HG03469 (cell line): ENCODE results near the gene RNF112.

Source experiments
- ATAC-seq: cut with Tn5 transposase; IDR thresholded peaks from one replicate; pipeline ENCODE4 v1.9.1; 2021; ENCODE audit warnings: mild to moderate bottlenecking, moderate library complexity, moderate number of reproducible peaks; ENCODE audit not compliant: unreplicated experiment

Gene RNF112, protein sequence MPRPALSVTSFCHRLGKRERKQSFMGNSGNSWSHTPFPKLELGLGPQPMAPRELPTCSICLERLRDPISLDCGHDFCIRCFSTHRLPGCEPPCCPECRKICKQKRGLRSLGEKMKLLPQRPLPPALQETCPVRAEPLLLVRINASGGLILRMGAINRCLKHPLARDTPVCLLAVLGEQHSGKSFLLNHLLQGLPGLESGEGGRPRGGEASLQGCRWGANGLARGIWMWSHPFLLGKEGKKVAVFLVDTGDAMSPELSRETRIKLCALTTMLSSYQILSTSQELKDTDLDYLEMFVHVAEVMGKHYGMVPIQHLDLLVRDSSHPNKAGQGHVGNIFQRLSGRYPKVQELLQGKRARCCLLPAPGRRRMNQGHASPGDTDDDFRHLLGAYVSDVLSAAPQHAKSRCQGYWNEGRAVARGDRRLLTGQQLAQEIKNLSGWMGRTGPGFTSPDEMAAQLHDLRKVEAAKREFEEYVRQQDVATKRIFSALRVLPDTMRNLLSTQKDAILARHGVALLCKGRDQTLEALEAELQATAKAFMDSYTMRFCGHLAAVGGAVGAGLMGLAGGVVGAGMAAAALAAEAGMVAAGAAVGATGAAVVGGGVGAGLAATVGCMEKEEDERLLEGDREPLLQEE

DNA sequence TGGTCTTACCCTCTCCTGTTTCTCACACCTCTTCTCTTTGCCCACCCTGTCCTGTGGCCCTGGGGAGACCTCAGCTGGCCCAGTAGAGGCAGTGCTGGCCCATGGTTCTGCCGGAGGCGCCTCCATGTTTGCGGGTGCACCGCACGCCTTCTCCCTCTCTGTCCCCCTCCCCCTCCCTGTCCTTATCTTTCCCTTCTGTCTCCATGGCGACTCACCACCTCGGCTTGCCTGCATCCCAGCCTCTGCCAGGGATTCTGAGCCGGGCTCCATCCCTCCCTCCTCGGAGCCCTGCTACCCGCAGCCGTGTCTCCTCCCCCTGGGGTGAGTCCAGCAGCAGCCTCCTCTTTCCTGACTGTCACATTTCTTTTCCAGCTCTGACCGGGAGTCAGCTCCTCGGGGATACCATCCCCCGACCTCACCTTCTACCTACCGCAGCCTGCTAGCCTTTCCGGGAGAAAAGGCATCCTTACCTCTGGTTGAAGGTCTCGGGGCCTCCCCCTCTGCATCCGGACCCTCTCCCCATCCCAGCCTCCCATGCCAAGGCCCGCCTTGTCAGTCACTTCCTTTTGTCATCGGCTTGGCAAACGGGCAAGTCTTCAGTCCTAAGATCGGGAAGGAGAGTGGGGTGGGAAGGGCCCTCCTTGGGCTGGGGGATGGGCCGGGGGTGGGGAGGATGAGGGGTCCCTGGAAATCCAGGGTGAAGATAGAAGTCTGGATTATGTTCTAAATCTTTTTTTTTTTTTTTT is at the start of gene RNF112:
Gene RNF112, plus strand, starts transcription at position 358 of the 746 bp plus-strand sequence. Its CDS starts 177 bp downstream, at position 535.
- ATAC-seq: no peak

DNA sequence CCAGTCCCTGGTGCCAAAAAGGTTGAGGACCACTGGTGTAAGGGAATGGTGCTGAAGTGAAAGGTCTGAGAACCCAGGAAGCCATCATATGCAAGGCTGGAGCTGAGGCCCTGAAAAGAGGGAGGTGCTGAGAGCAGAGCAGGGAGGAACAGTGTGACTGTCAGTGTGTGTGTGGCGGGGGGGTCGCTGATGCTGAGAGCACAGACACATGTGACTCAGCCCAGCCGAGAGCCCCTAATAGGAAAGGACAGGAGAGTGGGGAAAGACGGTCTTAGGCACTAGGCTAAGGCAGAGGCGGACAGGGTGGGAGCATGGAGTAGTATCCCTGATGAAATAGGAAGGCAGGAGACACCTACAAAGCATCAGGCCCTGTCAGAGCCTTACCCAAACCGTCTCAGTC is 49.7 kb upstream of the RNF112 start:
- no peak for ATAC-seq

DNA sequence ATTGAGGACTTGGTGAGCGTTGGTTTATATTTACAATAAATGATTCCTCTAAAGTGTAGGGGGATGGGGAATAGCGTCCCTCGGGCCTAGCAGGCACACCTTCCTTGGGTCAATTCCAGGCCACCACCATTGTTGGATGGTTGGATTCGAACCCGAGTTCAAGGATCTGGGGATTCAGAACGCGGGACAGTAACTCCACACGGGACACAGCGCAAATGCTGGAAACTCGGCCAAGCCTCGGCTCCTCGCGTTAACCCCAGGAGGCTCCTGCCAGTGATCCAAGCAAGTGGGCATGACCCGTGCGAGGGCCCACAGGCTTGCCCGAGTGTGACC is 49.1 kb upstream of the RNF112 start:
- ATAC-seq: no peak

DNA sequence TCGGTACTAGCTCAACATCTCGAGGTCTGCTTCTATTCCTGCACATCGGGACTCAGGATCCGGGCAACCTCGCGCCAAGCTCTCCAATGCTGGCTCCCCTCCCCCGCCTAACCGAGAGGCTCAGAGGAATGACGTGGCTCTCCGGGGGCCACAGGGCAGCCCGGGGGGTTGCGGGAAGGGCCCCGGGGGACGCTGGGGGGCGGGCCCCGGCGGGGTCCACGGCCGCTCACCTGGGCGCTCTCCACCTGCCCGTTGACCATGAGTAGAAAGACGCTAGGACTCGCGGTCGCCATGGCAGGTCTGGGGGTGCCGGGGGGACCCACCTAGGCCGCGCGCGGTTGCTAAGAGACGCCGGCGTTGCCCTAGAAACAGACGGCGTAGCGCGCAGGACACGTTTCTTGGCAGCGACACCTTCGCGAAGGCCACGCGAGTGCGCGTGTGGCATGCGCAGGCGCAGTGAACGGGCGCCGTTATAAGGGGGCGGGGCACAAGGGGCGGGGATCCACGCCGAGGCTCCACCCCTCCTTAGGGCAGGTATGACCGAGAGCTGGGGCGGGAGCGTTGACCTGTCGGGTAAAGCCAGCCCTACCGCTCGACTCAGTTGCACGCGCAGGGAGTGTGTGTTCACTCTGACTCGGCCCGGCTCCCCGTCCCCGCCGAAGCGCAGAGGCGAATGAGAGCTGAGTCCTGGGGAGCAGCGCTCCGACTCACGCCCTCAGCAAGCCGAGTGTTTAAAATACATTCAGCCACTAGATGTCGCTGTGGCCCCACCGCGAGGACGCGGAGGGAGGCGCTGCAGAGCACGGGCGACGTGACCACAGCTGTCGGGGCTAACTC is 48.5 kb upstream of the RNF112 start, which contains the start of gene B9D1:
Gene B9D1, minus strand, starts transcription at position 447 of the 837 bp plus-strand sequence. Its CDS starts 154 bp downstream, at position 293.
- ATAC-seq: peak; percentile 55

DNA sequence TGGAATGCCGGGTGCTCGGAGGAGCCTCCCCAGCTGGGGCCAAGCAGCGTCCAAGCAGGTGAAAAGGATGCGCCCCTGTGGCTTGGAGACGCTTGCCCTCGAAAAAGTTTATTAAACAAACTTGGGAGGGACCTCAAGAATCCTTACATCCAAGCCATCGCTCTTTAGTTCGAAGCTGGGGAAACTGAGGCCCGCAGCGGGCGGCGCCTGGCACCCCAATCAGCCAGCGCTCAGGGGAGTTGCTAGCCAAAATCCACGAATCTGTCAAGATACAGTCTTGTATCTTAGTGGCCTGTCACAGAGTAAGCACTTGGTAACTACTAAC is 48.0 kb upstream of the RNF112 start:
- ATAC-seq: no peak

DNA sequence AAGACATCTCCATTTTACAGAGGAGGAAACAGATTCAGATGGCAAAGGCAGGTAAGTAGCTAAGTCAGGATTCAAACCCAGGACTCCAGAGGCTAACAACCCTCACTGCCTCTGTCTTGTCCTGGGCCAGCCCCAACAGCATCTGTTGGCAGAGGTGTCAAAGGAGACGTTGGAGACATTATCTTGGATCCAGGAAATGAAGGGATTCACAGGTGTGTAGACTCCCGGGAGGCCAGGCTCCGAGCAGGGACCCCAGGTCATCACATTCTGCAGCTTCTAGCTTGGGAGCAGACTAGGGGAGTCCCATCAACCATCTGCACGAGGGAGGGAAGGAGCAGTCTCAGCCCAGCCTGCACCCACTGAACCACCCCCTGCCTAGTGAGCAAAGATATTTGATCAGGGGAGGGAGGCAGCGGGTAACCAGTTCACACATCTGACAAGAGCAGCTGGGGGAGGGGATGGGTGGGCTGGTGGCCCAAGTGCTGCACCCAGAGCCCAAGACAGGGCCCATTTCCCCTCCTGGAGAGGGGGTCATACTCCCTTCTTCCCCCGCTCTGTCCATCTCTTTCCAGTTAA is 47.5 kb upstream of the RNF112 start:
- ATAC-seq: no peak

DNA sequence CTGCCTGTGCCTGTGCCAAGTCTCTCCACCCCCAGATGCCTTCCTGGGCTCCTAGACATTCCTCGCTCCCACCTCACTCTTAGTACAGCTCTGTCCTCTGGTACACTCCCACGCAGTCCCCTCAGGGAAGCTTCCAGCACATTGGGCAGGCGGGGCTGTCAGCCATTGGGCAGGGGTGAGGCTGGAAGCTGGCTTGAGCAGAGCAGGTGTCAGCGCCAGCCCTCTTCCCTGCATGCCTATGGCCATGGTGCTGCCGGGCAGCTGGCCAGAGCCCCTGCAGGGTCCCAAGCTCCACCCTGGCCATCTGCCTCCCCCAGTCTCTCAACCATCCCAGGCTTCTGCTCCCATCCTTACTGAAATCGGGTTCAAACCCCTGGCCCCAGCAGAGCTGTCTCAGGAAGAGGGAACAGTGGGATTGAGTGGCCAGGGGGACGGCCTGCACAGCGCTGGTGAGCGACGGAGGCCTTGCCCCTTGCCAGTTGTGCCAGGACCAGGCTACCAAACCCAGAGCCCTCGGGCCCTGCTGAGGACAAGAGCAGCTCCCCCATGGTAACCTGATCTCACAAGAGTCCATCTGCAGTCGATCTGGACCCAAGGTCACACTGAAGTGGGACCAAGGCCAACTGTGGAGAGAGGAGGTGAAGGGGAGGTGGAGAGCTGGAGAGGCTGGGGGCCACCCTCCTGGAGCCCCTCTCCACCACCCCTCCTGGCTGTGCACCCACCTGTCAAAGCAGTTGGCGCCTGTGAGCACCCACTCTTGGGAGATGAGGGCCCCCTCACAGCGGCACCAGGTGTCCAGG is 46.1 kb upstream of the RNF112 start:
- ATAC-seq: no peak

DNA sequence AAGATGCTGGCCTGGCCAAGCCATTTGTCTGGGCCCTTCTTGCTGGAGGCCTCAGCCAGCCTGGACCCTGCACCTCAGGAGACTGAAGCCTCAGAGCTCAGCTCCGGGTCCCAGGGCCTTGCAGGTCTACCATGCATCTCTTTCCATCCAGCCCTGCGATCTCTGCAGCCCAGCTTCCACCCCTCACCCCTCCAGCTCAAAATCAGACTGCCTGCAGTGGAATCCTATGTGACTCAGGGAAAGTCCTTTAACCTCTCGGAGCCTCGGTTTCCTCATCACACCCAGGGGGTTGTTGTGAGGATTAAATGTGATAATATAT is 45.6 kb upstream of the RNF112 start:
- ATAC-seq: no peak

DNA sequence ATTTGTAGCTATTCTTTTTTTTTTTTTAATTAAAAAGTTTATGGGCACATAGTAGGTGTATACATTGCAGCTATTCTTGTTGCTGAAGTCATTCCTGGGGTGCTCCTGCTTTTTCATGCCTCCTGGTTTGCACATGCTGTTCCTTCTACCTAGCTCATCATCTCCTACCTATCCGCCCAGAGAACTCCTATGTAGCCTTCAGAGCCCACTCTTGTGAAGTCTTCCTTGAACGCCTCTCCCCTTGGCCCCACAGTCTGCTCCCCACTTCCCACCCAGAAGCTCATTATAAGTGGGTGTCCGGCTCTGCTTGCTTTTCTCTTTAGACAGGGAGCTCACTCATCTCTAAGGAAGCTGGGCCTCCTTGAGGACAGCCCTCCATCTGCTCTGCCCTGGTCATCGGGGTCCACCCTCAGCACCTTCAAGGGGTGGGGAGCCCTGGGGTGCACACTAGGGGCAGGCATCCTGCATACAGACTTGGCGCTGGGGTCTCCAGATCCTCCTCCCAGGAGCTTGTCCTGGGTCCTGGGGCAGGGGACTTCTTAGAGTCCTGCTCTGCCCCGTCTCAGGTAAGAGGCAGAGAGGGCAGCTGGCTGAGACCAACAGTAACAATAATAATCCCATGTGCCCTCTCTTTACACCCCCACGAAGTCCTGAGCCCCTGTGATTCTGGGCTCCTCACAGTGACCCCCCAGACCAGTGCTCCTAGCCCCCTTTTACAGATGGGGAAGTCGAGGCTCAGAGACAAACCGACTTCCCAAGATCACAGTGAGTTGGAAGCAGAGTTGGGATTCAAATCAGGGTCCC is 45.0 kb upstream of the RNF112 start:
- ATAC-seq: no peak

DNA sequence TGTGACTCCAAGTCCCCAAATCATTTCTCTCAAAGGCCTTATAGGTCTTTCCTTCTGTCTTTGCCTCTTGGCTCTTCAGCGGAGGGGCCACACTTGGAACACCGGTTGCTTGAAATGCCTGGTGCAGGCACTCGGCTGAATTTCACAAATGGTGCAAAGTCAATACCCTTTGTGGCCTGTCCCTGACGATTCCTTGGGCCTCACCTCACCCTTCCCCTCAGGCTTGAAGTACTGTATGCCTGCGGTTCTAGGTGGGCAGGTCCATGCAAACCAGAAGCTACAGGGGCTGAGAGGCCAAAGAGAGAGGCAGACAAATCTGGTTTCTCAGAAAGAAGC is 44.4 kb upstream of the RNF112 start:
- ATAC-seq: no peak

DNA sequence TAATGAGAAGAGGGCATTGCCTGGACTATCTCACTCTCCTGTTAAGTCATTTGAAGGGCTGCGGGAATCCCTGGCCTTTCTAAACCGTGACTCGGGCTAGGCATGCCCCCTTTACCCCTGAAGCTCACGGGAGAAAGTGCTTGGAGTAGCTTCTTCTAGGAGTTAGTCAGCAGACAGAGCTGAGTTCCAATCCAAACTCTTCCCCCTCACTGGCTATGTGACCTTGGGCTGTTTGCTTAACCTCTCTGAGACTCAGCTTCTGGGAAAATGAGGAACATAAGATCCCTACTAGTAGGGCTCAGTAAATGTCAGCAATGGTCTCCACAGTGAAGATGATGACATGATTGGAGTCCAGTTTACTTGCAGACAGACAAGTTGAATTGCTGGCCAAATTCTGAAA is 42.8 kb upstream of the RNF112 start:
- ATAC-seq: no peak

DNA sequence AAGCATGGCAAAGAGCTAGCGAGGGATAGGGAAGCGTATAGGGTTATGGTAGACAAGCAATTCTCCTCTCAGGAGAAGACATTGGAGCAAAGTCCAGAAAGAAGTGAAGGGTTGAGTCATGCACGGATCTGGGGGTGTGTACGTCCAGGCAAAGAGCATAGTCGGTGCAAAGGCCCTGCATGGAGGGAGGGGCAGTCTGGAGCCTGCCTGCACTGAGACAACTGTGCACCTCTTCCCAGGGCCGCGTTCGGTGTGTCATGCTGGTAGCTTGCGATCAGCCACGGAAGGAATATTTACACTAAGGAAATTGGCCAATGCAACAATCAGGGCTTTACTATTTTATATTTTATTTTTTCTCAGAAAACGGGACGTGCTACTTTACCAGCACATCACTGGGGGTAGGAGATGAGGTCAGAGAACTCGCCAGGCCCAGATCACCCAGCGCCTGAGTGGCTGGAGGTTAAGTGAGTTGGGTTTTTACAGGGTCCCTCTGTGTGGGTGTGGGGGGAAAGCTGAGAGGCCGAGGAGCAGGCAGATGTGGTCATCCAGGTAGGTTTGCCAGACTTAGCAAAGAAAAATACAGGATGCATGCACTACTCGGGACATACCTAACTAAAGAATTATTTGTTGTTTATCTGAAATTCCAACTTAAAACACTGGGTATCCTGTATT is 41.8 kb upstream of the RNF112 start:
- ATAC-seq: no peak

DNA sequence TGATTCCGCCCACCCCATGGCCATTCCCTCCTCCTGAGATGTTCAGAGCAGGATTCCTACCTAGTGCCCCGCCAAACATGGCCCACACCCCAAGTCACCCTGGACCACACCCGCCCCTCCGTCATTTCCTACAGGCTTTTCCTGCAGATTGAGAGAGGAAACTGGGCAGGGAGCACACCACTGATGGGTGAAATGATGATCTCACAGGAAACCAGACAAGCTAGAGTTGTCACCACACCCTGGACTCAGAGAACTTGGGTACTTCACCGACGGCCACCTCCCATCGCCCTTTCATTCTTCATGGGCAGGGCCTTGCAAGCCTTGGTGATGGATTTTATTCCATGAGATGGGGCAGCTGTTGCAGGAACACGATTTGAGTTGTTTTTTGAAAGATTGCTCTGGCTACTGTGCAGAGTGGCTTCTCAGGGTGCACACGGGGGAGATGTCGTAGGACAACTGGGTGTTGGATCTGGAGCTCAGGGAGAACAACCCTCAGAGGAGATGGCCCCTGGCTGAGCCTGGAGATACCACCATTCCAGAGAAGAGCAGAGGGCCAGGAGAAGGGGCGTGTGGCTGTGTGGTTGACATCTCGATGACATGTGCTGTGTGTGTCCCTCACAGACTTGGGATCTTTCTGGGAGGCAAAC is 41.1 kb upstream of the RNF112 start:
- ATAC-seq: no peak

DNA sequence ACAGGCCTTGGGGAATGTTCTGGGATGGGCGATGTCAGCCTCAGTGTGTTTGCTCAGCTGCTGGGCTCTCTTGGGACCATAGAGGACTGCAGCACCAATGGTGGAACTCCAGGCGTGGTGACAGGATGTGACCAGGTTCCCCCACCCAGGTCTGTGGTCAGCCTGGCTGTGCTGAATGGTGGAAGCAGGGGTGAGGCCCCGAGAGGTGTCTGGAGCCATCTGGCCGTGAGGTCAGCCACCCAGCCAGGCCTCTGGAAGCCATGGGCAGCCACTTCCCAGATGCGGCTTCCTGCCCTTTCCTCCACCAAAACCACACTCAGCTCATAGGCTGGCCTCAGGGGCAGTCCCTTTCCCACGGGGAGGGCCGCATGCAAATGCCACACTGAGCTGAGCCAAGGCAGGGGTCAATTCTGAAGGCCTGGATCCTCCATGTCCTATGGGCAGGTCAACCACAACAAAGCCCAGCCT is 40.5 kb upstream of the RNF112 start:
- no peak for ATAC-seq

DNA sequence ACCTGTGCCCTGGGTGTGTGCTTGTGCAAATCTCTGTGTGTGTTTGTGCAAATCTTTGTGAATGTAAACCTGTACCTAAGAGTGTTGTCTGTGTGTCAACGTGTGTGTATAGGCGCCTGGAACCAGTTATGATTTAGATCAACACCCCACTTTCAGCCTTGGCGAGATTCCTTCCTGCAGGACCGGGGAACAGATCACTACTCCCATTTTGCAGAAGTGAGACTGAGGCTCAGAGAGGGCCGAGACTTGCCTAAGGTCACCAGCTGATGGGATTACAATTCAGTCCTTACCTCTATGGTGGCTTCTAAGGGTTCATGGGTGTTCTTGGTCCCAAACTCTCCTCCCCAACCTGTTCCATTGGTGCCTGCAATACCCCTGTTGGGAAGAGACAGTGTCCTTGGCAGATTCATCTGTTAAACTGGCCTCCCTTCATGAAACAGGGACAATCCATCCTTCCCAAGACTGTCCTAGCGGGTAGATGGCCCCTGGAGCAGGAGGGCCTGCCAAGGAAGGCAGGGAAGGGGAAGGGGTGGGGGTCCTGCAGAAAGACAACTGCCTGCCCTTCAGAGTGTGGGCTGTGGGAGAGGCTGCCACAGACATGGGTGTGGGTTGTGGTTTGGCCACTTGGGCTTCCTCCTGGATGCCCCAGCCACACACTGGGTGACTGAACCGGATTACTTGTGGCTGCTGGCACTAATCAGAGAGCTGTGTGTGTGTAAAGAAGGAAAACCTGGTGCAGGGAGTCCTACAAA is 39.6 kb upstream of the RNF112 start:
- no peak for ATAC-seq

DNA sequence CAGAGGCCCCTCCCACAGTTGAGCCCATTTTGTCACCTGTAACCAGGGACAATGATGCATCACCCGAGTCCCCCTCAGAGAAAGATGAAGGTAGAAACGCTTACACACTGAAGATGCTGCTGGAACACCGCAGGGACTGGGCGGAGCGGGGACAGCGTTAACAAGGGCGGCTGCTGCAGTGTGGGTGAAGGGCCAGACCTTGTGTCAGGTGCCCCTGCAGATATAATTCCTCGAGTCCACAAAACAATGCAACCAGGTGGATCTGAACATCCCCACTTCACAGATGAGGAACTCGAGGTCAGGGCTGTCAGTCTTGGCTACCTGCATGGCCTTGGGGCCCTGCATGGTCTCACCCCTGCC is 39.0 kb upstream of the RNF112 start:
- ATAC-seq: no peak

DNA sequence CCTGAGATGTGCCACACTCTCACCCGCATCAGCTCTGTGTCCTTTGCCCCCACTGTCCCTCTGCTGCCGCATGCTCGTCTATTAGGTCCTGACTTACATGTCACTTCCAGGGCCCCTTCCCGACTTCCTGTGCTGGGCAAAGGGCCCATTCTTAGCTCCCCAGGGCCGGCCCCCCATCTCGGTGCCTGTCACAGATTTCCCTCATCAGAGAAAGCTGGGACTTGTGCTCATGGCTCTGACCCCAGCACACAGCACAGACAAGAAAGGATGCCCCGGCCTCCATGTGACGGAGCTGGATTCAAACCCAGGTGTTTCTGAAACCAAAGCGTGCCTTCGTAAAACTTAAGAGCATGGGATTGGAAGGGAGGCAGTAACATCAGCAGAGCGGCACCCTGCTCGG is 38.6 kb upstream of the RNF112 start:
- ATAC-seq: no peak
